ENCODE measurements around the gene TRIP12. TPM values are rescaled to one million over a fixed set of nuclear protein-coding genes. Genes with fewer than 3 reads are reported as not detected.

Gene TRIP12
- total RNA-seq, 1 experiment from 2014 or later, result 175 TPM

GRCh38 chr2:229849073-229849472 is 72.7 kb downstream of the TRIP12 start:
- peaks cover 0 to 3% of the 10 kb centered on the region in 2 experiments; a peak in 1 of 4 replicates for H3K36me3 ChIP-seq (ENCODE audit: control insufficient read depth in 1 of 2, insufficient read depth in 2 of 2, low read length in 2 of 2)
- TF ChIP-seq FOSL1 (IDR thresholded peaks at IDR 0.05; ENCODE audit: low read depth), result no peak
- no peak for TF ChIP-seq POLR2AphosphoS5 (IDR thresholded peaks at IDR 0.05; ENCODE audit: low read depth, low read length)
- TF ChIP-seq REST (IDR thresholded peaks at IDR 0.05; ENCODE audit: low read depth), result no peak
- TF ChIP-seq TCF7L2 (IDR thresholded peaks at IDR 0.05; ENCODE audit: borderline replicate concordance, extremely low read depth, insufficient read depth, insufficient read length), result no peak
- no peak for TF ChIP-seq ATF3 (IDR thresholded peaks at IDR 0.05)
- no peak for TF ChIP-seq CEBPB (IDR thresholded peaks at IDR 0.05; ENCODE audit: low read depth)
- TF ChIP-seq SRF (IDR thresholded peaks at IDR 0.05; ENCODE audit: low read depth), result no peak
- TF ChIP-seq JUND (IDR thresholded peaks at IDR 0.05), result no peak
- TF ChIP-seq EZH2 (IDR thresholded peaks at IDR 0.05), result no peak
- TF ChIP-seq POLR2A (IDR thresholded peaks at IDR 0.05; ENCODE audit: borderline replicate concordance, extremely low read depth, insufficient read depth, insufficient read length), result no peak
- TF ChIP-seq ZBTB33 (IDR thresholded peaks at IDR 0.05; ENCODE audit: extremely low read depth, insufficient replicate concordance, low read length), result no peak
- TF ChIP-seq ELF1 (IDR thresholded peaks at IDR 0.05; ENCODE audit: borderline replicate concordance, low read depth), result no peak
- TF ChIP-seq ZFX (IDR thresholded peaks at IDR 0.05), result no peak
- H3K27me3 ChIP-seq (ENCODE audit: insufficient read depth, low read length), result no peaks in the 10 kb centered on the region
- POLR2A ChIA-PET, result no interaction called here
- H3K27ac ChIP-seq (ENCODE audit: low read depth, low read length), result no peak overlapping the region
- no peaks in the 10 kb centered on the region for H3K9me3 ChIP-seq (ENCODE audit: control insufficient read depth in 1 of 2, insufficient read depth in 1 of 2, low read depth in 1 of 2, low read length in 2 of 2)
- no peak overlapping the region for H3K4me3 ChIP-seq (replicated peaks in 1 of 2; ENCODE audit: low read depth in 1 of 2, low read length in 2 of 2)
- no peak overlapping the region for H2AFZ ChIP-seq (ENCODE audit: low read depth, low read length, poor library complexity, severe bottlenecking)
- H4K20me1 ChIP-seq (ENCODE audit: insufficient read depth), result no peaks in the 10 kb centered on the region; the same call in 1 of the 2 replicates
- H3K4me2 ChIP-seq (ENCODE audit: low read length), result no peak overlapping the region
- no peaks in the 10 kb centered on the region for H3K4me1 ChIP-seq (ENCODE audit: control insufficient read depth in 1 of 2, insufficient read depth in 2 of 2, low read length in 2 of 2)
- H3K9ac ChIP-seq (ENCODE audit: low read length), result no peak overlapping the region
- no peaks in the 10 kb centered on the region for H3K9me2 ChIP-seq (ENCODE audit: insufficient read depth)
- H3K79me2 ChIP-seq (ENCODE audit: insufficient read depth, low read length), result peaks cover 77% of the 10 kb centered on the region
- DNase-seq (ENCODE audit: low read depth, low spot score) (no peak), ATAC-seq (no peak)
- RAD21 ChIA-PET (ENCODE audit: low non-redundant PET in 1 of 2, low total read pairs in 2 of 2, uncharacterized antibody in 2 of 2, unreplicated experiment in 2 of 2), result no interaction called here
- CTCF ChIA-PET, result no interaction called here
- BruUV-seq (replicated peaks), result no TSS peak
- intact Hi-C loops (cut with micrococcal nuclease), result no loop called here
